ENCODE results near the gene PHRF1.

DNA sequence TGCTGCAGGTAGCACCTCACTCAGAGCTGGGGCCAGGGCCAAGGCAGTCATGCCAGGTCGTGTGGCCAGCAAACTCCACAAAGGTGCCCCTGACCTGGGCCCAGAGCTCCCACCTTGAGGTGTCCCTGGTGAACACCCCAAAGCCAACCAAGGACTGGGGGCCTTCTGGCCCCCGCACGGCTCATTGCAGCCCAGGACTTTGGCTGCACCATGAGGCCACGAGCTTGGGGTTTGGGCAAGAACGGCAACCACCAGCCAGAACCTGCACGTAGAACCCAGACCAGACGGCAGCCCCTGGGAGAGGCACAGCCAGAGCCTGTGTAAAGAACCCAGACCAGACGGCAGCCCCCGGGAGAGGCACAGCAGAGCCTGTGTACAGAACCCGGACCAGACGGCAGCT is 31.1 kb upstream of the PHRF1 start:
- TF ChIP-seq CTCF (IDR thresholded peaks at IDR 0.05), result no peak
- TF ChIP-seq POLR2A (IDR thresholded peaks at IDR 0.05), result no peak

Data from heart left ventricle (tissue), 13 donors.